Effector memory CD4-positive, alpha-beta T cell (primary cell): ENCODE data around the gene PRR5L.

Source experiments
- DNase-seq, 3 donors: peaks; one replicate each; pipeline ENCODE4 v3.0.0-alpha.2; 2020
- H3K27ac ChIP-seq: 2 replicates; pipeline ENCODE4 v1.7.0; 2013; ENCODE audit warnings: mild to moderate bottlenecking, low read length, moderate library complexity; ENCODE audit not compliant: insufficient read depth, poor library complexity, severe bottlenecking
- H3K27me3 ChIP-seq: replicated peaks from 2 replicates; pipeline ENCODE4 v1.7.0; 2013; ENCODE audit warnings: mild to moderate bottlenecking, low read length; ENCODE audit not compliant: insufficient read depth, control insufficient read depth, poor library complexity, severe bottlenecking
- H3K36me3 ChIP-seq: 2 replicates; pipeline ENCODE4 v1.7.0; 2013; ENCODE audit warnings: mild to moderate bottlenecking, low read length, moderate library complexity; ENCODE audit not compliant: control insufficient read depth, insufficient read depth
- H3K4me1 ChIP-seq: 2 replicates; pipeline ENCODE4 v1.7.0; 2013; ENCODE audit warnings: low read length, mild to moderate bottlenecking; ENCODE audit not compliant: control insufficient read depth, insufficient read depth, poor library complexity, severe bottlenecking
- H3K4me3 ChIP-seq: 2 replicates; pipeline ENCODE4 v1.7.0; 2013; ENCODE audit warnings: low read length, low read depth, mild to moderate bottlenecking; ENCODE audit not compliant: insufficient read depth, poor library complexity, severe bottlenecking
- H3K9me3 ChIP-seq: 2 replicates; pipeline ENCODE4 v1.7.0; 2013; ENCODE audit warnings: mild to moderate bottlenecking, low read length, moderate library complexity; ENCODE audit not compliant: control insufficient read depth

The PRR5L gene

GRCh38 chr11:36278531-36279282, 17.4 kb upstream of the PRR5L start:
- no peaks in the 10 kb centered on the region for H3K4me1 ChIP-seq
- no peaks in the 10 kb centered on the region for H3K27me3 ChIP-seq
- no peaks in the 10 kb centered on the region for H3K9me3 ChIP-seq
- H3K27ac ChIP-seq, result no peak overlapping the region
- no peak overlapping the region for H3K4me3 ChIP-seq
- peaks cover 45% of the 10 kb centered on the region for H3K36me3 ChIP-seq
- no peak for DNase-seq

DNA sequence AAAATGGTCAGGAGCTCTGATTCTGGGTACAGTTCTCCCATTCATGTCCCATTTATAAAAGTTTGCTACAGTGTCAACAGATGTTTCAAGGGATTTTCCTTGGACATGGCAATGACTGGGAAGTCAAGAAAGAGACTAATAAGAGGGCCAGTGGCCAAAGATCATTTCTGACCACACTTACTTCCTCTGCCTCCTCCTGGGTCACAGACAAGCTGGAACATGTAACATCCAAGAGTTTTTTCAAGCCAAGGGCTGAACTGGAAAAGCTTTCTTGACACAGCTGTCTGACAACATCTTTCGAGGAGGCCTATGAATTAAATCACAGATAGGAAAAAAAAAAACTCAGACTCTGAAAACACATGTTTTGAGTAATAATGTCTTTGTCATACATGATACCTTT, 15.6 kb upstream of the PRR5L start:
- no peaks in the 10 kb centered on the region for H3K9me3 ChIP-seq
- no peak overlapping the region for H3K27ac ChIP-seq
- DNase-seq, result no peak
- no peaks in the 10 kb centered on the region for H3K27me3 ChIP-seq
- no peak overlapping the region for H3K4me3 ChIP-seq
- no peaks in the 10 kb centered on the region for H3K4me1 ChIP-seq
- peaks cover 30% of the 10 kb centered on the region for H3K36me3 ChIP-seq

GRCh38 chr11:36281850-36282249, 14.2 kb upstream of the PRR5L start:
- no peak overlapping the region for H3K4me3 ChIP-seq
- DNase-seq, result no peak
- H3K4me1 ChIP-seq, result no peaks in the 10 kb centered on the region
- H3K9me3 ChIP-seq, result no peaks in the 10 kb centered on the region
- no peaks in the 10 kb centered on the region for H3K27me3 ChIP-seq
- H3K27ac ChIP-seq, result no peak overlapping the region
- peaks cover 18% of the 10 kb centered on the region for H3K36me3 ChIP-seq

GRCh38 chr11:36282926-36283325, 13.2 kb upstream of the PRR5L start:
- no peak for DNase-seq
- peaks cover 14% of the 10 kb centered on the region for H3K36me3 ChIP-seq

DNA sequence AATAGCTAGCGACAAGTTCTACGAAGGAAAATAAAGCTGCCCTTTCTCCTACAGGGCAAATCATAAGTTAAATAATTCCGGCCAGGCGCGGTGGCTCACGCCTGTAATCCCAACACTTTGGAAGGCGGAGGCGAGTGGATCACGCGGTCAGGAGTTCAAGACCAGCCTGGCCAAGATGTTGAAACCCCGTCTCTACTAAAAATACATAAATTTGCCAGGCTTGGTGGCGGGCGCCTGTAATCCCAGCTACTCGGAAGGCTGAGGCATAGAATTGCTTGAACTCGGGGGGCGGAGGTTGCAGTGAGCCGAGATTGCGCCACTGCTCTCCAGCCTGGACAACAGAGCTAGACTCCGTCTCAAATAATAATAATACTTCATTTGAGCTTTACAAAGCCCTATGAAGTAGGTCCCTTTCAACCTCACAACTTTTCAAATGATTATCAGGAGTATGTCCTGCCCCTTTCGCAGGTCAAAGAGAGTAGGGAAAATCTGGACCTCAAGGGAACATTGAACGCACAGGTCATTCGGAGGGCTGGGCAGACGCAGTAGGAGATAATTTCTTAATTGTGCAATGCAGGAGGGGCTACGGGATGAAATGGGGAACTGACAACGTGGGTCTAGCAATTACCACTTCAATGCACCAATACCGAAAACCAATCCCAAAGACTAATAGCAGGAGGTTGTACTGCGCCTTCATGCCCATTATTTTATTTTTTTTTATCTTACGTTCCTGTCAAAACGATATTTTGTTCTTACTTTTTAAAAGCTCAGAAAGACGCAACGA, 7.5 kb upstream of the PRR5L start:
- H3K9me3 ChIP-seq, result no peaks in the 10 kb centered on the region
- H3K27ac ChIP-seq, result peak overlapping the region; percentile 52
- peaks cover 11% of the 10 kb centered on the region for H3K4me1 ChIP-seq
- no peak for DNase-seq
- peak overlapping the region; percentile 80 for H3K4me3 ChIP-seq
- no peaks in the 10 kb centered on the region for H3K36me3 ChIP-seq
- no peaks in the 10 kb centered on the region for H3K27me3 ChIP-seq

More at GRCh38 chr11:36282926-36283325, 13.2 kb upstream of the PRR5L start:
- Histone ChIP-seq H3K27ac (no peak overlapping the region), H3K4me1 (no peaks in the 10 kb centered on the region), H3K9me3 (no peaks in the 10 kb centered on the region), H3K4me3 (no peak overlapping the region), H3K27me3 (no peaks in the 10 kb centered on the region)

GRCh38 chr11:36289226-36289852, 6.7 kb upstream of the PRR5L start, which contains the start of gene COMMD9:
Gene COMMD9 (minus strand): TSS chr11:36289424. CDS start chr11:36289412, 12 bp downstream.
- Histone ChIP-seq H3K9me3 (no peaks in the 10 kb centered on the region), H3K4me1 (peaks cover 11% of the 10 kb centered on the region), H3K4me3 (peak within 1 kb of the TSS; percentile 80), H3K36me3 (no peaks in the 10 kb centered on the region), H3K27ac (peak within 1 kb of the TSS; percentile 52), H3K27me3 (no peaks in the 10 kb centered on the region)
- DNase-seq, result peak; percentile 84 to 92 (median 90)

DNA sequence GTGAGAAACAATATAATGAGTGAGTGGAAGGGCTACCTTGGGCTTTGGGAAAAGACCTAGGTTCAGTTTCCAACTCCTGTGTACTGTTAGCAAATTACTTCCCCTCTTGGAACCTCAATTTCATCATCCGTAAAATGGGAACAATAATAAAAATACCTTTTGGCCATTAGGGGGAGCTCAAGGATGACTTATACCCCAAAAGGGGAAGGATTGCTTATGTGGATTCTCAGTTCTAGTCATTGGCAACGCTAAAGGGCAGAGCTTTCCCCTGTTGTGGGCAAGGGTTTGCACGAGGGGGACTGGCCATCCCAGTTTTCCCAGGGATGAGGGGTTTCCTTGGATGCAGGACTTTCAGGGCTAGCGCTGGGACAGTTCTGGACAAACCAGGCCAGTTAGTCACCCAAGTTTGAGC, 3.8 kb upstream of the PRR5L start:
- no peak for DNase-seq
- Histone ChIP-seq H3K27ac (no peak overlapping the region), H3K27me3 (no peaks in the 10 kb centered on the region), H3K4me1 (peaks cover 11% of the 10 kb centered on the region), H3K36me3 (no peaks in the 10 kb centered on the region), H3K9me3 (no peaks in the 10 kb centered on the region), H3K4me3 (no peak overlapping the region)

DNA sequence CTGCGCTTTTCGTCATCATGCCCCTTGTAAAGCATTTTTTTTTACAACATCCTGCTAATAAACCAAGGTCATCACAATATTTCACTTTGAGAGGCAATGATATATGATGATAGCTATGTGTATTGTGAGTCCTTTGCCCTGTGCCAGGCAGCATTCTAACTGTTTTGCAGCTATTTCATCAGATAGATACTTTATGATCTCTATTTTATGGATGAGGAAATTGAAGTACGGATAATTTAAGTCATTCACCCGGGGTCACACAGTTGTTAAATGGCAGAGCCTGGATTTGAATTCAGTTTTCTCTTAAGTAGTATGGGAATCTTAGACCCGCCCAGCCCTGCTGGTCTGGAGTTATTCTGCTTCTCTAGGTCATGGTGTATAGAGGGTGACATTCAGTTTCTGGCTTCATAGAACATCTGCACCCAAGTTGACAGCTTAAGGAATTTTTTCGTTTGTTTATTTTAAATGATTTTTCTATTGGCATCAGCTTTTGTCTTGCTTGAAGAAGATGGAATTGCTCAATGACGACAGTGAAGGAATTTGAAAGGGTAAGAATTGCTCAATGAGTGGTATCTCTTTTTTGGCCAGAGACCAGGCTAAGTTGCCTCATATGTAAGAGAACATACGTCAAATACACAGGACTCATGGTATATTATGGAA, 926 bp downstream of the PRR5L start:
- no peaks in the 10 kb centered on the region for H3K9me3 ChIP-seq
- no peak overlapping the region for H3K27ac ChIP-seq
- H3K36me3 ChIP-seq, result no peaks in the 10 kb centered on the region
- H3K27me3 ChIP-seq, result no peaks in the 10 kb centered on the region
- no peak for DNase-seq
- H3K4me1 ChIP-seq, result no peaks in the 10 kb centered on the region
- H3K4me3 ChIP-seq, result no peak overlapping the region

- no peaks in the 10 kb centered on the region for H3K36me3 ChIP-seq
- no peaks in the 10 kb centered on the region for H3K9me3 ChIP-seq
- no peaks in the 10 kb centered on the region for H3K4me1 ChIP-seq
- H3K27me3 ChIP-seq, result no peaks in the 10 kb centered on the region
- H3K4me3 ChIP-seq, result no peak overlapping the region
- DNase-seq, result no peak
- H3K27ac ChIP-seq, result no peak overlapping the region
Observed at GRCh38 chr11:36300650-36301049, 4.6 kb downstream of the PRR5L start.
